GM19467 (cell line): ENCODE results near the gene SLC25A43.
"Not testable (repeated sequence)": the region's sequence is repeated elsewhere in the genome, so short reads cannot be mapped to it uniquely, and the experiment has no call there.

Source experiments
- ATAC-seq: cut with Tn5 transposase; IDR thresholded peaks from one replicate; pipeline ENCODE4 v1.9.1; 2021; ENCODE audit warnings: mild to moderate bottlenecking, moderate library complexity; ENCODE audit not compliant: unreplicated experiment

SLC25A43 gene

GRCh38 chrX:119398974-119399771, at the start of gene SLC25A43:
SLC25A43 (plus strand) TSS chrX:119399336; CDS start chrX:119399404, 68 bp downstream.
- peak; percentile 64 for ATAC-seq

- no peak for ATAC-seq
These were observed 39.3 kb upstream of the SLC25A43 start for GRCh38 chrX:119359618-119360382.

- ATAC-seq, result not testable (repeated sequence)
These were observed 37.7 kb upstream of the SLC25A43 start for GRCh38 chrX:119361451-119361850.

GRCh38 chrX:119362074-119362473, 37.1 kb upstream of the SLC25A43 start:
- not testable (repeated sequence) for ATAC-seq

GRCh38 chrX:119363391-119363790, 35.7 kb upstream of the SLC25A43 start:
- ATAC-seq, result no peak

- ATAC-seq, result not testable (repeated sequence)
These were observed 27.3 kb upstream of the SLC25A43 start for GRCh38 chrX:119371861-119372260.

- ATAC-seq, result no peak
These were observed 24.4 kb upstream of the SLC25A43 start for GRCh38 chrX:119374736-119375135.

GRCh38 chrX:119375561-119375960, 23.6 kb upstream of the SLC25A43 start:
- ATAC-seq, result no peak

- ATAC-seq, result no peak
These were observed 22.8 kb upstream of the SLC25A43 start for GRCh38 chrX:119376312-119376711.

- no peak for ATAC-seq
These were observed 17.7 kb upstream of the SLC25A43 start for GRCh38 chrX:119381349-119381944.

GRCh38 chrX:119382606-119383005, 16.5 kb upstream of the SLC25A43 start:
- no peak for ATAC-seq

GRCh38 chrX:119386685-119387084, 12.5 kb upstream of the SLC25A43 start:
- ATAC-seq, result not testable (repeated sequence)

- ATAC-seq, result not testable (repeated sequence)
These were observed 11.7 kb upstream of the SLC25A43 start for GRCh38 chrX:119387426-119387825.

GRCh38 chrX:119389214-119389613, 9.9 kb upstream of the SLC25A43 start:
- ATAC-seq, result no peak

GRCh38 chrX:119389871-119390501, 9.2 kb upstream of the SLC25A43 start:
- no peak for ATAC-seq

- no peak for ATAC-seq
These were observed 7.9 kb upstream of the SLC25A43 start for GRCh38 chrX:119391279-119391678.

GRCh38 chrX:119393144-119393543, 6.0 kb upstream of the SLC25A43 start:
- no peak for ATAC-seq

GRCh38 chrX:119398587-119398973, 556 bp upstream of the SLC25A43 start:
- no peak for ATAC-seq

GRCh38 chrX:119399772-119400101, 601 bp downstream of the SLC25A43 start:
- ATAC-seq, result no peak

- ATAC-seq, result no peak
These were observed 2.4 kb downstream of the SLC25A43 start for GRCh38 chrX:119401569-119401968.

- no peak for ATAC-seq
These were observed 3.5 kb downstream of the SLC25A43 start for GRCh38 chrX:119402588-119402987.
